ENCODE measurements around the gene PAK6.

The PAK6 gene

DNA sequence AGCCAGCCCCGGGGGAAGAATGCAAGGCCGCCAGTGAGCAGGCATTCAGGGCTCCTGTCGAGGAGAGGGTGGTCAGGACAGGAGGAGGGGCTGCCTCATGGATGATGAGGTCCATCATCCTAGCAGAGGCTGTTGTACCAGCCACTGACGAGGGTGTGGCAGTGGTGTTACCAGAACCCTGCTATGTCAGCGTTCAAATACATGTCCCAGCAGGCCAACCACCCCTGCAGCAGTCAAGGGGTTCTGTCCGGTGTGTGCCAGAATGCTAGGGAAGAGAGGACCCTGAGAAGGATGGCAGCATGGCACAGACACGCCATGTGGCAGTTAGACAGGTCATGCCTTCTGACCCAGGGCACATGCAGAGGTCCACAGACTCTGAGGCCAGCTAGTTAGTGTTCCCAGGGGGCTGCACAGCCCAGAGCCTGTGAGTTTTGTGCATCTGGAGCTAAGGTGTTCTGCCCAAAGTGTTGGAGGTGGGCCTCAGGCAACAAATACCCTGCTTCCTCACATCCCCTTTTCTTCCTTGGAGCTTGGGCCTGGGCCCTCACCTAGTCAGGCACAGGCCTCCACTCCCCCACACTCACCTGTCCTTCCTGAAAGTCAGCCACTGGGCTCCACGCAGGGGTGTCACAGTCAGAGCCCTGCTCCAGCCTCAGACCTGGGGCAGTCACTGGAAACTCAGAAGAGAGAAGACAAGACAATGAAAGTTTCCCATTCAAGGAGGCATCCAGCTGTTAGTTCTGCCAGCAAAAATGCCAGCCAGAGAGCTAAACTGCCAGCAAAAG, 7.8 kb downstream of the PAK6 start:
- Histone ChIP-seq H3K27ac (no peak overlapping the region), H3K4me3 (no peak overlapping the region)
- TF ChIP-seq, protein P1, sequence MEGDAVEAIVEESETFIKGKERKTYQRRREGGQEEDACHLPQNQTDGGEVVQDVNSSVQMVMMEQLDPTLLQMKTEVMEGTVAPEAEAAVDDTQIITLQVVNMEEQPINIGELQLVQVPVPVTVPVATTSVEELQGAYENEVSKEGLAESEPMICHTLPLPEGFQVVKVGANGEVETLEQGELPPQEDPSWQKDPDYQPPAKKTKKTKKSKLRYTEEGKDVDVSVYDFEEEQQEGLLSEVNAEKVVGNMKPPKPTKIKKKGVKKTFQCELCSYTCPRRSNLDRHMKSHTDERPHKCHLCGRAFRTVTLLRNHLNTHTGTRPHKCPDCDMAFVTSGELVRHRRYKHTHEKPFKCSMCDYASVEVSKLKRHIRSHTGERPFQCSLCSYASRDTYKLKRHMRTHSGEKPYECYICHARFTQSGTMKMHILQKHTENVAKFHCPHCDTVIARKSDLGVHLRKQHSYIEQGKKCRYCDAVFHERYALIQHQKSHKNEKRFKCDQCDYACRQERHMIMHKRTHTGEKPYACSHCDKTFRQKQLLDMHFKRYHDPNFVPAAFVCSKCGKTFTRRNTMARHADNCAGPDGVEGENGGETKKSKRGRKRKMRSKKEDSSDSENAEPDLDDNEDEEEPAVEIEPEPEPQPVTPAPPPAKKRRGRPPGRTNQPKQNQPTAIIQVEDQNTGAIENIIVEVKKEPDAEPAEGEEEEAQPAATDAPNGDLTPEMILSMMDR (IDR thresholded peaks at IDR 0.05): no peak
- no peak for DNase-seq (ENCODE audit: low spot score)

DNA sequence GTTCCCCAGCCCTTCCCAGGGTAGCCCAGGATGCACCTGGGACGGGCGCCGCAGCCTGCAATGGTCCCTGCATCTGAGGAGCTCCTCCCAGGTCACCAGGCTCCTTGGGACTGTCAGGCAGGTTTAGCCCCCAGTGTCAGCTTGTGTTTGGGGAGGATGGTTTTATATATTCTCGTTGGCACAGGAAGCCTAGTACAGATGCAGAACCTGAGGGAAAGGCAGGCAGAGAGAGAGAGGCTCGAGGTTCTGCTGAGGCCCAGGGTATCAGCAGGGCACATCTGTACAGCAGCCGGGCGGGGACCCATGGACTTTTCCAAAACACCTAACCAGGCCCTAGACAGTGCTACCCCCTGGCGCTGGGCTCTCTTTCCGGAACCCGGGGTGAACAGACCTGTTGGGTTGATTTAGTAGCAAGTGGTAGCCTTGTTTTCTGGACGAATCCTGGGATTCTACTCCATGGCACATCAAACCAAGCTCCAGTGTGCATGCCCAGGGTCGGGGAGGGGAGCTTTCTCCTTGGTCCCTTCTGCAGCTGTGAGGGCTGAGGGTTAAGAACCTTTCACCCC, 8.6 kb downstream of the PAK6 start:
- H3K27ac ChIP-seq: no peak overlapping the region
- no peak for DNase-seq (ENCODE audit: low spot score)
- no peak overlapping the region for H3K4me3 ChIP-seq
- TF ChIP-seq, protein P1 (IDR thresholded peaks at IDR 0.05): no peak

DNA sequence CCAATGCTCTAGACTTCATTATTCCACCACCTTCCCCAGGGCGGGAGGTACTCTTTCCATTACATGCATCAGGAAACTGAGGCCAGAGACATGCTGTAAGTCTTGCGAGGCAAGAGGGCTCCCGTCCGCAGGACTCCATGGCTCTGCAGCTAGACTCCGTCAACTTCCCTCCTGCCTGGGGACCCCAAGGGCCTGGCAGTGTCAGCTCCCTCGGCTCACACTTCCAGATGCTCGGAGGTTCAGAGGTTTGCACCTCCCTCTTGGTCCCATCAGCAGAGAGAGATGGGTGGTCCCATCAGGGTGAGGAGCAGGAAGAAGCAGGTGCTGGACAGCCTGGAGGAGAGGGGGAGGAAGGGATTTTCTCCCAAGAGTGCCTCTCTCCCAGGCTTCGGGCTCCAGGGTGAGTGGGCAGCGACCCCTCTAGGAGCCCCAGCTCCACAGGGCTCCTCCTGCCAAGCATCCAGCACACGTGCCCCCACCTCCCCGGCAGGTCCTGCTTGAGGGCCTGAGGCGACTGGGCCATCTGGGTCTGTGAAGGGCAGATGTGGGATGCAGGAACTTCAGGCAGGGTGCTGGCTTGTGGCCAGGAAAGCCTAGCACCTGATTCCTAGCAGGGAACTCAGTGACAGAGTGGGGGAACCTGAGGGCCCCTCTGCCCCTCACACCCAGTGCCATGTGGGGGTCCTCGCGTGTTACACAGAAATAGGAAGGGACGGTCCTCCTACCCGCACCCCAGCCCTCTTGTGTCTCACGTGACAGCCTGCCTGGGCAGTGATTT, 9.3 kb downstream of the PAK6 start:
- TF ChIP-seq, protein P1 (IDR thresholded peaks at IDR 0.05): no peak
- no peak overlapping the region for H3K27ac ChIP-seq
- no peak for DNase-seq (ENCODE audit: low spot score)
- H3K4me3 ChIP-seq: no peak overlapping the region

DNA sequence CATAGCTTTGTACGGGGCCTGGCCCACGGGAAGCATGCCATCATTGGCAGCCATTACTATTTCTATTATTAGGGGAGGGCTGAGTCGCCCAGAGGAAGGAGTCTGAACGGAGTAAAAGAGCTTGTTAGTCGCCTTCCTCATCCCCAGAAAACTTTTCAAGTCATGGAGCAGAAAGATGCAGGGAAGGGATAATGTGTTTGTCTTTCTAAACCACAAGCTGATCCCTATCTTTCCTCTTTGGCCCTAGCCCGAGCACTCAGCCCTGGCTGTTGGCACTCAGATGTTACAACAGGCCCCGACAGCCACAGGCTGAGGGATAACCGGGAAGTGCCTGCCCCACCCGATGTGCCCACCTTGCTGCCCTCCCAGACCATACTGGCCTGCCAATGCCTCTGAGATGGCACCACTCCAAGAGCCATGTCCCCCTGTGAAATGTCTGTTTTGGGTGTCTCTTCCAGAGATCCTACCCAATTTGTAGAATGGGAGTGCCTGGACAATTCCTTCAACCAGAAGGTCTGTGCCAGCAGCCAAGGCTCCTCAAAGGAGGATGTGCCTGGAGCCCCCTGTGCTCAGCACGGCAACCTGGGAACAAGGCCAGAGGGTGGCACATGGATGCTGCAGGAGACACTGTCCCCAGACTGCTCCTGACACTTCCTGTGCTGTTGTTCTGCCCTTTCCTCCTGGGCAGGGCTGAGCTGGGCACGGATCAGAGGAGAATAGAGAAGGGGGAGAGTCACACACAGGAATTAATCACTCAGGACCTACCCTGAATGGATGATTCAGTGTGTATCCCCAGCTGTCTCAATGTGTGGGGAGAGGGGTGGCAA, 10.8 kb downstream of the PAK6 start:
- DNase-seq (ENCODE audit: low spot score): no peak

DNA sequence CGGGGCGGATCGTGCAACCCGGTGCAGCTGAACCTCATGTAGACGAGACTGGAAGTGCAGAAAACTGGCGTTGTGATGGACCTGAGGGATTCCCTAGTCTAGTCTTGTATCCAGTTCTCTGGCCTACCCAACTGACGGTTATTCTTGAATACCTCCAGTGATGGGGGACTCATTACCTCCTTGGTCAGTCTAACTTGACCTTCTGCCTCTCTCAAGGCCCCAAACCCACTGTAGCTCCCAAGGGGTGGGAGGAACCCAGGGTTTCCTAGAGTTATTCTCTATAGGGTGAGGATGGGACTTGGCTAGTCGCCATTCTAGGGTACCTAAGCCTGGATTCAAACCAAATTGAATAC, 11.4 kb downstream of the PAK6 start:
- TF ChIP-seq, protein P1 (IDR thresholded peaks at IDR 0.05): no peak
- no peak overlapping the region for H3K27ac ChIP-seq
- DNase-seq (ENCODE audit: low spot score): no peak
- no peak overlapping the region for H3K4me3 ChIP-seq

More for the DNA sequence above, 10.8 kb downstream of the PAK6 start:
- H3K4me3 ChIP-seq: no peak overlapping the region
- H3K27ac ChIP-seq: no peak overlapping the region
- TF ChIP-seq, protein P1 (IDR thresholded peaks at IDR 0.05): no peak

DNA sequence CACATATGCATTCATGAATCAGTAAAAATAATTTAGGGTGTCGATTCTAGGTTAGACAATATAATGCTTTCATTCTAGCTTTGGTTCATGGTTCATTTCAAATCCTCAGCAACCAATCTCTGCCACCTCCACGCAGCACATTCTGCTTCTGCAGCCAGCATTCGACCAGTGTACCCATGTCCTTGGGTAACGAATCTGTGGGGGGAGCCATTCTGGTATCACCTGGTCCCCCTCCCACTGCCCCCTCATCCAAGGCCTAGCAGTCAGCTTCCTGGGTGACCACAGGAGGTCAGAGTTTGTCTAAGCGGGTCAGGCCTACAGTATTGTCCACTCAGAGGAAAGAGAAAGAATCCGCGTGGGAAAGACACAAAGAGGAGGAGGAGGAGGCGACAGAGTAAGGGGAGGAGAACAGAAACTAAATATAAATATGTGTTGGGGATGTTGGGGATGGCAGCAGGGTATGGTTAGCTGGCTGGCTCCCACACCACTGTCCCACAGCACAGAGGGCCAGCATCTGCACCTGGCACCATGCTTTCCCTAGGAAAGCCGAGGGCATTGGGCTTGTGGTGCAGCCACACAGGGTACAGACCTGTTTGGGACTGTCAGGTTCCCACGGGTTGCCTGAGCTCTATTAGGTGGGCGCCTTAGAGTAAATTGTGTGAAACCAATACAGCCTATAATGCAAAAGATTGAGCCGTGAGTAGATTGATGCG, 12.1 kb downstream of the PAK6 start:
- TF ChIP-seq, protein P1 (IDR thresholded peaks at IDR 0.05): no peak
- H3K4me3 ChIP-seq: no peak overlapping the region
- no peak for DNase-seq (ENCODE audit: low spot score)
- no peak overlapping the region for H3K27ac ChIP-seq

Data from coronary artery (tissue), 2 donors.